Measurements from ENCODE around the gene NUDT5. TPM values are rescaled to one million over a fixed set of nuclear protein-coding genes. Genes with fewer than 3 reads are reported as not detected.
"Not testable (repeated sequence)": the region's sequence is repeated elsewhere in the genome, so short reads cannot be mapped to it uniquely, and the experiment has no call there.

The NUDT5 gene
- total RNA-seq (2014; rRNA removed; shearing (Covaris generic)) = 53.2 and 99.3 TPM in 2 replicates

GRCh38 chr10:12195603-12196506, at the start of gene NUDT5, which contains the start of gene CDC123:
NUDT5 (minus strand) TSS chr10:12195891; CDS start chr10:12186291, 9,600 bp downstream.
CDC123 (plus strand) TSS chr10:12196188; CDS start chr10:12196246, 58 bp downstream.
- DNase-seq (ENCODE audit: low read depth) = peak; percentile 79

- DNase-seq (ENCODE audit: low read depth) = no peak
Observed at GRCh38 chr10:12243864-12244620, 48.4 kb upstream of the NUDT5 start.

- no peak for DNase-seq (ENCODE audit: low read depth)
Observed at GRCh38 chr10:12241810-12242529, 46.3 kb upstream of the NUDT5 start.

- no peak for DNase-seq (ENCODE audit: low read depth)
Observed at GRCh38 chr10:12238821-12239220, 43.1 kb upstream of the NUDT5 start.

GRCh38 chr10:12237265-12238220, 41.9 kb upstream of the NUDT5 start:
- DNase-seq (ENCODE audit: low read depth) = no peak

DNA sequence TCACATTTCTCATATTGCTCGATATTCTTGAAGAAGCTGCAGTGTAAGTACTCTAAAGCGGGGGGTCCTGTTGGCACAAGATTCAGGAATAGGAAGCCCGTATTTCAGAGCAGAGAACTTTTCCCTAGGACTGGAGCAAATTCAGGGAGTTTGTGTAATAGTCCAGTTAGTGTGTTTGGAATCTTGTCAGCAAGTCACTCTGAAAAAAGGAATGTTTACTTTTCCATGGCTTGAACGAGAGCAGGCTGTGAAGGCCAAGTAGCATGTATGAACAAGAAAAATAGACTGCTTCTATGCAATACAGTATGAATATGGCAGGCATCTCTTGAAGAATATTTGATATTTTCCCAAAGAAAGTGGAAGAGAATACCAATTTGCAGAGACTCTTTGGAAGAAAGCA, 40.1 kb upstream of the NUDT5 start:
- DNase-seq (ENCODE audit: low read depth) = no peak

- DNase-seq (ENCODE audit: low read depth) = no peak
Observed at GRCh38 chr10:12235116-12235694, 39.5 kb upstream of the NUDT5 start.

DNA sequence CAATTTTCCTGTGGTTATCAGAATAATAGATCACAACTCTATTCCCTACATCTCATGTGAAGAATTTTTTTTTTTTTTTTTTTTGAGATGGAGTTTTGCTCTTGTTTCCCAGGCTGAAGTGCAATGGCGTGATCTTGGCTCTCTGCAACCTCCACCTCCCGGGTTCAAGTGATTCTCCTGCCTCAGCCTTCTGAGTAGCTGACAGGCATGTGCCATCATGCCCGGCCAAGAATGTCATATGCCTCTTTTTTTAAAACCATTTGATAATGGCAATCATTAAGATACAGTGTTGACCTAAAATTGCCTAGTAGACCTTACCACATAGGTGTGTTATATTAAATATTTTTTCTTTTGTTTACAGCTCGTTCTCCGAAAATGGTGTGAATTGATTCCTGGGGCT, 39.0 kb upstream of the NUDT5 start:
- DNase-seq (ENCODE audit: low read depth) = not testable (repeated sequence)

DNA sequence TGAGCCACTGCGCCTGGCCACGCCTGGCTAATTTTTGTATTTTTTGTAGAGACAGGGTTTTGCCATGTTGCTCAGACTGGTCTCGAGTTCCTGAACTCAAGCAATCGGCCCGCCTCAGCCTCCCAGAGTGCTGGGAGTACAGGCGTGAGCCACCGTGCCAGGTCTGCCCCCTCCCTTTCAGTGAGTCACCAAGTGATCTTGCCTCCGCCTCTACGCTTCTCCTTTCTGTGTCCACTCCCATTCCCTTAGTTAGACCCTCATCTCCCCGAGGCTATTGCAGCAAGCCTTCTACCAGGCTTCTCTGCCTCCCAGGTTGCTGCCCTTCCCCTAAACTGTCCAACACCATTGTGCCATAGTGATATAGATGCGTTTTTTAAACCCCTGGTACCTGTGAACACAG, 33.2 kb upstream of the NUDT5 start:
- no peak for DNase-seq (ENCODE audit: low read depth)

- not testable (repeated sequence) for DNase-seq (ENCODE audit: low read depth)
Observed at GRCh38 chr10:12226438-12226837, 30.7 kb upstream of the NUDT5 start.

GRCh38 chr10:12225444-12225843, 29.8 kb upstream of the NUDT5 start:
- no peak for DNase-seq (ENCODE audit: low read depth)

DNA sequence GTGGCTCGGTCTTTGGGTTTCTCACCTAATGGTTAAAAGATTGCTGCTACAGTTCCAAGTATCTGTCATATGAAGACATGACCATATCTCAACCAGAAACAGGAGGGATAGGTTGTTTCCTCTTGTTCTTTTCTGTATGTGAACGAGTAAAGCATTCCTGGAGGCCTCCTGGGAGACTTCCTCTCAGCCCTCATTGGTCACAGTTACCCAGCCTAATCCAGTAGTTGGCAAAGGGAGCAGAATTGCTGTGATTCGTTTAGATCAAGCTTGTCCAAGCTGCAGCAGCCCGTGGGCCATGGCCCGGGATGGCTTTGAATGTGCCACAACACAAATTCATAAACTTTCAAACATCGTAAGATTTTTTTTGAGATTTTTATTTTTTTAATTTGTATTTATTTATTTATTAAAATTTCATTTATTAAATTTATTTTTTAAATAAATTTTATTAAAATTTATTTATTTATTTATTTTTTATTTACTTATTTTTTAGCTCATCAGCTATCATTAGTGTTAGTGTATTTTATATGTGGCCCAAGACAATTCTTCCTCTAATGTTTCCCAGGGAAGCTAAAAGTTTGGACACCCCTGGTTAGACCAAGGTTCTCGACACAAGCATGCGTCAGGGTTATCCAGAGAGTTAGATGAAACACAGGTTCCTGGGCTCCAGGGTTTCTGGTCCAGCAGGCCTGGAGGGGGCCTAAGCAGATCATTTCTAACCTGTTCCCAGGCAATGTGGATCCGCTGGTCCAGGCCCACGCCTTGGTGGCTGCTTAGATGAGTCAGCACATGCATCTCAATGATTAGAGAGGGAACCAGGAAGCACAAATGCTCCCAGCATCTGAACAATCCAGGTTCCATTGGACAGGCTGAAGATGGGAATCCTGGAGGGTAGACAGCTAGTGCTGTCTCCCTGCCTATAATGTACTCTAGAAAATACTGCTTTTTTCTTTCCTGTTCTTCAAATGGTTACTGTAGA, 25.9 kb upstream of the NUDT5 start:
- peak; percentile 50 for DNase-seq (ENCODE audit: low read depth)

DNA sequence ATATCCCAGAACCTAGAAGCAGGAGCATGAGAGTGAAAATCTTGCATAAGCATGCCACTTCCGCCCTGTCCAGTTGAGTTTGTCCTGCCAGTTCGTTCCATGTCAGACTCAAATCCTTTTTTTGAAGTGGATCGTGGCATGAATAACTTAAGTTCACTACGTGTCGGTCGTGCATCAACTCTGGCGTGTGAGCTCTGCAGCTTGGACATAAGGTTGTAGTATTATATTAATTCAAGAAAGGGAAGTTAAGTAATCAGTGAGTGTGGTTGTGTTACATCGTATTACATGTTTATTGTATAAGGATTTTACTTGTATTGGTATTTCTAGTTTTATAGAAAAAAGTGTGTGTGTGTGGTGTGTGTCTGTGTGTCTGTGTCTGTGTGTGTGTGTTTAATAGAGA, 23.3 kb upstream of the NUDT5 start:
- no peak for DNase-seq (ENCODE audit: low read depth)

DNA sequence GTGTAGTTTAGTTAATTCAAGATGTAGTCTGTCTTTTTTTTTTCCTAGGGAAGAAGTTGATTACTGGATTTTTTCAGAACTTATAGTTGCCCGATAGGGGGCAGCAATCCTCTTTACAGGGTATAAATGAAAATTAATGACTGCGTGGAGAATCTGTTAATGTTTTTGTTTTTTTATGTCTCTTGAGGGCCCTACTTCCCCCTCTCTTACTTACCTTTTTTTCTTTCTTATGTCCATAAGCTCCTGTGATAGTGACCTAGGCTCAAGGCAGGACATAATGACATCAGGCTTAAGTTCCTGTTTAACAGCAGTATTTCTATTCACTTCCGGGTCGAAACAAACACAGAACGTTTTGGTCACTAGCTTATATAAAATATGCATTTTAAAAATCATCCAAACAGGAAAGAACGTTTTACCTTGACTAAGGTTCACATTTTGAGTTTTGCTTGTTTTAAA, 19.1 kb upstream of the NUDT5 start:
- peak; percentile 37 for DNase-seq (ENCODE audit: low read depth)

GRCh38 chr10:12214093-12214492, 18.4 kb upstream of the NUDT5 start:
- DNase-seq (ENCODE audit: low read depth) = no peak

DNA sequence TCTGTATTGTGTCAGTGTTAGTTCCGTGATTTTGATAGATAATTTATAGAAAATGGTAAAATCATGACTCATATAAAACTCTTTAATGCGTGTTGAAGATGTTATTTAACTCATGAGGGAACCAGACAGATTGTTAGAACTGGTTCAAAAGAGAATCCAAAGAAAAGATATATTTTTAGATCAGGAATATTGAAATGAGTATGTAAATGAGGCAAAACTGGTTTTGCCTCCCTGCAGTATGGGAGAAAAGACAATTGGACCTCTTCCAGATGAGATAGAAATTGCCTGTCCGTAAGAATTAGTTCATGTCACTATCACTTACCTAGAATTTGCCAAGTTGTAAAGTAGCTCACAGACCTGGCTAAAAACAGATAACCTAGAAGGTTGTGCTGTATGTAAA, 17.9 kb upstream of the NUDT5 start:
- DNase-seq (ENCODE audit: low read depth) = no peak

DNA sequence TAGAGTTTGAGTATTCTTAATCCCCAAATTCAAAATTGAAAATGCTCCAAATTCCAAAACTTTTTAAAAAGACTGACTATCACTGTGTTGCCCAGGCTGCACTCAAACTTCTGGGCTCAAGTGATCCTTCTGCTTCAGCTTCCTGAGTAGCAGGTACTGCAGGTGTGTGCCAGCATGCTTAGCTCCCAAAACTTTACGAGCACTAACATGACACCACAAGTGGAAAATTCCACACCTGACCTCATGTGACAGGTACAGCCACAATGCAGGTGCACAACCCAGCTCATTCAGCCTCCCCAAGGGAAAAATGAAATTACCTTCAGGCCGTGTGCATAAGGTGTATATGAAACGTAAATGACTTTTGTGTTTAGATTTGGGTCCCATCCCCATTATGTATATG, 16.8 kb upstream of the NUDT5 start:
- no peak for DNase-seq (ENCODE audit: low read depth)

GRCh38 chr10:12208460-12208859, 12.8 kb upstream of the NUDT5 start:
- no peak for DNase-seq (ENCODE audit: low read depth)

GRCh38 chr10:12207114-12207513, 11.4 kb upstream of the NUDT5 start:
- no peak for DNase-seq (ENCODE audit: low read depth)
